CD14-positive monocyte (primary cell): ENCODE data around the gene C5orf22. TPM values are rescaled to one million over a fixed set of nuclear protein-coding genes. Genes with fewer than 3 reads are reported as not detected.

Experiments used
- DNase-seq, 3 donors: peaks; one replicate each; pipeline ENCODE4 v3.0.0-alpha.2; 2011 to 2022
- H2AFZ ChIP-seq: 2 replicates; pipeline ENCODE4 v1.6.0; 2012; ENCODE audit warnings: mild to moderate bottlenecking, low read depth, low read length, inconsistent platforms; ENCODE audit not compliant: insufficient read depth, poor library complexity, severe bottlenecking
- H3K27ac ChIP-seq, 2 donors: 1 replicate in 1 of 2; 2 replicates in 1 of 2; pipeline ENCODE4 v1.5.1; 2012 to 2013; ENCODE audit warnings: low read length in 2 of 2, control low read depth in 1 of 2, inconsistent platforms in 1 of 2, low read depth in 1 of 2, mild to moderate bottlenecking in 1 of 2
- H3K27me3 ChIP-seq, 2 donors: one replicate each; pipeline versions ENCODE4 v1.6.0 to v1.6.1; 2011 to 2013; ENCODE audit warnings: low read length in 2 of 2; ENCODE audit not compliant: control insufficient read depth in 2 of 2, insufficient read depth in 2 of 2
- H3K36me3 ChIP-seq, 2 donors: replicated peaks in 1 of 2; 1 replicate in 1 of 2; 2 replicates in 1 of 2; pipeline versions ENCODE4 v1.5.1 to v1.6.1; 2012 to 2013; ENCODE audit warnings: low read length in 2 of 2, control low read depth in 1 of 2, inconsistent platforms in 1 of 2, mild to moderate bottlenecking in 1 of 2; ENCODE audit not compliant: insufficient read depth in 2 of 2, control insufficient read depth in 1 of 2
- H3K4me1 ChIP-seq, 2 donors: 1 replicate in 1 of 2; 2 replicates in 1 of 2; pipeline versions ENCODE4 v1.5.1 to v1.6.1; 2012 to 2013; ENCODE audit warnings: low read length in 2 of 2, control low read depth in 1 of 2, inconsistent platforms in 1 of 2, mild to moderate bottlenecking in 1 of 2, moderate library complexity in 1 of 2; ENCODE audit not compliant: insufficient read depth in 2 of 2, control insufficient read depth in 1 of 2
- H3K4me2 ChIP-seq: replicated peaks from 2 replicates; pipeline ENCODE3; 2012; ENCODE audit warnings: low read length, moderate library complexity, mild to moderate bottlenecking; ENCODE audit not compliant: poor library complexity, severe bottlenecking; ENCODE audit errors: extremely low read depth
- H3K4me3 ChIP-seq, 3 experiments: fragments of 200-600 bp in 1 of 3; sonication (generic) in 1 of 3; replicated peaks in 1 of 3; 1 replicate in 2 of 3; 2 replicates in 1 of 3; pipeline ENCODE4 v1.5.1; 2011 to 2013; ENCODE audit warnings: low read length in 3 of 3, mild to moderate bottlenecking in 3 of 3, control low read depth in 2 of 3, low read depth in 2 of 3, inconsistent platforms in 1 of 3, moderate library complexity in 1 of 3
- H3K79me2 ChIP-seq: 2 replicates; pipeline ENCODE4 v1.6.0; 2012; ENCODE audit warnings: mild to moderate bottlenecking, control low read depth, inconsistent platforms, low read length, moderate library complexity; ENCODE audit not compliant: insufficient read depth
- H3K9ac ChIP-seq: 2 replicates; pipeline ENCODE4 v1.6.0; 2017; ENCODE audit warnings: low read length, mild to moderate bottlenecking; ENCODE audit not compliant: insufficient read depth, poor library complexity, severe bottlenecking
- H3K9me3 ChIP-seq, 2 donors: replicated peaks in 1 of 2; 1 replicate in 1 of 2; 2 replicates in 1 of 2; pipeline versions ENCODE4 v1.5.1 to v1.6.1; 2012 to 2013; ENCODE audit warnings: low read length in 2 of 2, control low read depth in 1 of 2; ENCODE audit not compliant: control insufficient read depth in 1 of 2, insufficient read depth in 1 of 2
- H4K20me1 ChIP-seq: 2 replicates; pipeline ENCODE4 v1.6.0; 2012; ENCODE audit warnings: mild to moderate bottlenecking, low read length, control low read depth, moderate library complexity; ENCODE audit not compliant: insufficient read depth
- H3K27ac Mint-ChIP-seq, 7 donors: one replicate each; pipeline ENCODE4 v1.8.0; 2020; ENCODE audit warnings: mild to moderate bottlenecking in 7 of 7, mixed read lengths in 7 of 7, moderate library complexity in 6 of 7, inconsistent platforms in 2 of 7
- H3K27me3 Mint-ChIP-seq, 3 donors: one replicate each; pipeline ENCODE4 v1.8.0; 2021 to 2022; ENCODE audit warnings: low read depth in 3 of 3, mild to moderate bottlenecking in 3 of 3, mixed read lengths in 3 of 3, moderate library complexity in 3 of 3, inconsistent platforms in 1 of 3
- H3K36me3 Mint-ChIP-seq, 2 donors: one replicate each; pipeline ENCODE4 v1.8.0; 2020; ENCODE audit warnings: mixed read lengths in 2 of 2, inconsistent platforms in 1 of 2, mild to moderate bottlenecking in 1 of 2
- H3K4me1 Mint-ChIP-seq: one replicate; pipeline ENCODE4 v1.8.0; 2020; ENCODE audit warnings: mild to moderate bottlenecking, mixed read lengths
- H3K4me3 Mint-ChIP-seq, 2 donors: one replicate each; pipeline ENCODE4 v1.8.0; 2020; ENCODE audit warnings: mild to moderate bottlenecking in 2 of 2, mixed read lengths in 2 of 2, moderate library complexity in 1 of 2
- H3K9me3 Mint-ChIP-seq, 7 donors: one replicate each; pipeline ENCODE4 v1.8.0; 2020 to 2022; ENCODE audit warnings: mixed read lengths in 7 of 7, mild to moderate bottlenecking in 6 of 7, moderate library complexity in 6 of 7, inconsistent platforms in 2 of 7
- CTCF ChIP-seq: fragments of 200-600 bp; IDR thresholded peaks from one replicate; pipeline ENCODE4 v1.8.0; 2022; ENCODE audit warnings: antibody characterized with exemption, mild to moderate bottlenecking
- WGBS: methylation state at CpG from one replicate; pipeline ENCODE4 v1.1.5; 2013; ENCODE audit warnings: missing lambda C conversion rate; ENCODE audit not compliant: insufficient coverage; 5-methylcytosine and 5-hydroxymethylcytosine counted together
- intact Hi-C, 2 donors: fragments of 100-400 bp; cut with micrococcal nuclease; formaldehyde crosslinking; loops; one replicate each; pipeline versions ENCODE4 v1.15.0 to v1.15.1; 2023
- polyA minus RNA-seq: library from RNA; depleted of rRNA, polyadenylated mRNA; stranded (reverse); fragments of >200 nt; gene quantifications from 2 replicates; pipeline ENCODE4 v1.2.3, GENCODE V29; 2012
- polyA plus RNA-seq, 3 donors: library from polyadenylated mRNA; depleted of rRNA in 1 of 3; unstranded in 2 of 3; stranded (reverse) in 1 of 3; fragments of 300-500 nt in 2 of 3; fragments of >200 nt in 1 of 3; fragmentation: Illumina TruSeq in 2 of 3; gene quantifications; 1 replicate in 2 of 3; 2 replicates in 1 of 3; pipeline ENCODE4 v1.2.3, GENCODE V29; 2012 to 2021
- total RNA-seq, 12 experiments: library from RNA in 1 of 12; stranded (reverse) in 1 of 12; fragments of 120-200 nt in 1 of 12; gene quantifications; one replicate each; pipeline ENCODE4 v1.2.4 and lab custom pipeline; 2013 to 2026; ENCODE audit warnings: mixed read lengths in 6 of 12, inconsistent platforms in 1 of 12

Gene C5orf22
- 14.9 TPM for total RNA-seq (2013)
- 10 to 100 TPM in 2 of 3 donors, 1 to 10 TPM in 1; 5.8 to 20.2 (median 19.9) TPM for polyA plus RNA-seq
- polyA minus RNA-seq = 3.9 and 4.5 TPM in 2 replicates
- 6.0 to 17.1 (median 10.4) reads per million in 11 experiments for total RNA-seq (lab: John Stamatoyannopoulos, UW)

- DNase-seq = peak; percentile 78 to 84 (median 81)
- H3K4me2 ChIP-seq = peak within 1 kb of the TSS; percentile 81
- H3K27me3 ChIP-seq = no peaks in the 10 kb centered on the region
- under 1% methylated on average over 47 of the region's 52 CpGs for WGBS
- peaks cover 21 to 27% of the 10 kb centered on the region in 2 donors for H3K4me1 ChIP-seq
- peak within 1 kb of the TSS; percentile 99 for H3K4me3 Mint-ChIP-seq
- H3K27ac Mint-ChIP-seq = peak within 1 kb of the TSS; percentile 89 to 97 (median 94)
- H3K36me3 ChIP-seq = peaks cover 43 to 55% of the 10 kb centered on the region in 2 donors
- peak within 1 kb of the TSS; percentile 69 to 88 for H3K27ac ChIP-seq
- peak within 1 kb of the TSS; percentile 99 for H2AFZ ChIP-seq
- H3K27me3 Mint-ChIP-seq = no peaks in the 10 kb centered on the region
- H3K4me1 Mint-ChIP-seq = peaks cover 33% of the 10 kb centered on the region
- H3K79me2 ChIP-seq = peaks cover 51% of the 10 kb centered on the region
- H3K36me3 Mint-ChIP-seq = peaks cover 40 to 54% of the 10 kb centered on the region in 2 donors
- intact Hi-C loops = no loop called here
- peak within 1 kb of the TSS; percentile 76 for H3K9ac ChIP-seq
- H4K20me1 ChIP-seq = peaks cover 9% of the 10 kb centered on the region
- H3K4me3 ChIP-seq = peak within 1 kb of the TSS; percentile 62 to 99 (median 92)
- no peaks in the 10 kb centered on the region for H3K9me3 Mint-ChIP-seq
- TF ChIP-seq CTCF = no peak
- no peaks in the 10 kb centered on the region for H3K9me3 ChIP-seq
Measured at GRCh38 chr5:31531888-31532547, at the start of gene C5orf22, which contains the start of gene DROSHA. TSS of gene C5orf22 (plus strand) at chr5:31532301. CDS start at chr5:31532393, 92 bp downstream. TSS of gene DROSHA (minus strand) at chr5:31532093. CDS start at chr5:31529059, 3,034 bp downstream.

- H3K27me3 Mint-ChIP-seq = no peaks in the 10 kb centered on the region
- intact Hi-C loops = no loop called here
- no CpG with 5 or more reads among the region's 7 CpGs for WGBS
- no peak for DNase-seq
- peaks cover 46 to 96% of the 10 kb centered on the region in 2 donors for H3K36me3 ChIP-seq
- no peaks in the 10 kb centered on the region for H3K4me1 Mint-ChIP-seq
- no peaks in the 10 kb centered on the region for H3K4me1 ChIP-seq
- H3K27ac Mint-ChIP-seq = peak overlapping the region in 1 of 7 donors; percentile 20
- H3K4me3 ChIP-seq = no peak overlapping the region
- H4K20me1 ChIP-seq = no peaks in the 10 kb centered on the region
- no peak for TF ChIP-seq CTCF
- H3K79me2 ChIP-seq = no peaks in the 10 kb centered on the region
- H3K27me3 ChIP-seq = no peaks in the 10 kb centered on the region
- H2AFZ ChIP-seq = no peak overlapping the region
- no peaks in the 10 kb centered on the region for H3K9me3 ChIP-seq
- no peak overlapping the region for H3K4me3 Mint-ChIP-seq
- H3K4me2 ChIP-seq = no peak overlapping the region
- peaks cover 65 to 77% of the 10 kb centered on the region in 2 donors for H3K36me3 Mint-ChIP-seq
- no peak overlapping the region for H3K27ac ChIP-seq
- H3K9ac ChIP-seq = no peak overlapping the region
- H3K9me3 Mint-ChIP-seq = no peaks in the 10 kb centered on the region
Measured at GRCh38 chr5:31485376-31486207, 46.5 kb upstream of the C5orf22 start.
